Posterior vena cava (tissue), 2 donors: Measurements from ENCODE around the gene NBEA. TPM values are rescaled to one million over a fixed set of nuclear protein-coding genes. Genes with fewer than 3 reads are reported as not detected.

Experiments
- DNase-seq: peaks from one replicate; pipeline ENCODE4 v3.0.0-alpha.2; 2020; ENCODE audit warnings: low spot score
- intact Hi-C, 2 donors: fragments of 100-400 bp; cut with DNase I; formaldehyde crosslinking; loops; one replicate each; pipeline versions ENCODE4 v1.14.1 to v1.14.2; 2022 to 2023
- total RNA-seq, 2 donors: library from RNA; stranded (reverse); fragmentation: NEBNext Ultra II Directional; extraction: Animal tissue kit (Norgen Biotek cat#: 25700); gene quantifications; one replicate each; pipeline ENCODE4 v1.2.1, GENCODE V29; 2021
- donor health status: DM: yes; HTN: yes; CAD: no.
- donor health status: DM: yes; HTN: yes; CAD: no.

NBEA gene
- total RNA-seq, 2 donors from 2014 or later = 10.5 to 12.7 TPM

GRCh38 chr13:35567406-35567980, 625.4 kb downstream of the NBEA start:
- intact Hi-C loops = no loop called here
- no peak for DNase-seq

GRCh38 chr13:35573639-35574038, 631.6 kb downstream of the NBEA start:
- intact Hi-C loops = no loop called here
- no peak for DNase-seq

GRCh38 chr13:35592457-35592856, 650.4 kb downstream of the NBEA start:
- intact Hi-C loops = no loop called here
- no peak for DNase-seq

DNA sequence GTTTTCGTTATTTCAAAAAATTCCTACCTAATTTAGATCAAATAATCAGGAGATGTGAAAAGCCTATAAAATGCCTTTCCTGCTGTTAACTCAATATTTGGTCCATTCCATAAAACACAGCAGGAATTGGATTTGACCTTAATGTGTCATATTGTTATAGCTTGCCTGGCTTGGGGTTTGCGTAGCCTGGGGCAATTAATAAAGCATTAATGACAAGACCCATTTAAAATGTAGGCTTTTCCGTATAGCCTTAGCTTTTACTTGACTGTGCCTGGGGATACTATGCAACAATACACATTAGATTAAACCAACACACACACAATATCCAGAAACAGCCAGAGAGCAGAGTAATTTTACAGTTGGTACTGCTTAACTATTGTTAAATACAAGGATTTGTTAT, 651.6 kb downstream of the NBEA start:
- intact Hi-C loops = no loop called here
- DNase-seq = no peak

- no peak for DNase-seq
- intact Hi-C loops = no loop called here
These were observed 652.0 kb downstream of the NBEA start for GRCh38 chr13:35594096-35594495.

- intact Hi-C loops = no loop called here
- no peak for DNase-seq
These were observed 653.1 kb downstream of the NBEA start for GRCh38 chr13:35595181-35595580.

DNA sequence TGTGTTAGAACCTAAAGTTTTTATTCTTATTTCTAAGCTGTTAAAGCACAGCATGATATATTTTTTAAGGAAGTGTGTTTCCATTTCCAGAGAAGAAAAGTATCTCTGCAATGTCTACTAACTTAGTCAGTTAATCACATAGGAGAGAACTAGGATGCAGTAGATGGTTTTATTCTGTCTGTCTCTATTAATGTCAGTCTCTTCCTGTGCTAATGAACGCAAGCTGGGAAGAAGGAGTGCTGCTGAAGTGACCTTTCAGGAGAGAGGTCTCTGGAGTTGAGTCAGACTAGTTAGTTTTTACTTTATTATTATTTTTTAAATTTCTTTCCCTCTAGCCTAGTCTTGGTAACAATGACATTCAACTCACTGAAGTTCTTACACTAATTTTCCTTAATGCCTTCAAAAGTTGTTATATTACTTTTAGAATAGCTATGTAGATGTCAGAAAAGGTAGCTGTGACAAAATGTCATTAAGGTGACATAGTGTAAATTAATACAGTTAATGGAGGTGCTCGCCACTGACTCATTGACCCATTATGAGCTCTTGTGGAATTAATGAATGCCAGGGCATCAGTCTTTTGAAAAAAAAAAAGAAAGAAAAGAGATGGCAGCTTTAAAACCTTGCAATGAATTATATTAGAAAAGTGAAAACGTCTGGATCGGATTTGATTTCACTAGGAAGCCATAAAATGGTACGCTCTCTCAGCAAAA, 654.4 kb downstream of the NBEA start:
- intact Hi-C loops = no loop called here

GRCh38 chr13:35597451-35597850, 655.4 kb downstream of the NBEA start:
- intact Hi-C loops = no loop called here
- DNase-seq = no peak

More for the DNA sequence above, 654.4 kb downstream of the NBEA start:
- DNase-seq = no peak

- no peak for DNase-seq
- intact Hi-C loops = no loop called here
These were observed 656.2 kb downstream of the NBEA start for GRCh38 chr13:35598233-35598632.

DNA sequence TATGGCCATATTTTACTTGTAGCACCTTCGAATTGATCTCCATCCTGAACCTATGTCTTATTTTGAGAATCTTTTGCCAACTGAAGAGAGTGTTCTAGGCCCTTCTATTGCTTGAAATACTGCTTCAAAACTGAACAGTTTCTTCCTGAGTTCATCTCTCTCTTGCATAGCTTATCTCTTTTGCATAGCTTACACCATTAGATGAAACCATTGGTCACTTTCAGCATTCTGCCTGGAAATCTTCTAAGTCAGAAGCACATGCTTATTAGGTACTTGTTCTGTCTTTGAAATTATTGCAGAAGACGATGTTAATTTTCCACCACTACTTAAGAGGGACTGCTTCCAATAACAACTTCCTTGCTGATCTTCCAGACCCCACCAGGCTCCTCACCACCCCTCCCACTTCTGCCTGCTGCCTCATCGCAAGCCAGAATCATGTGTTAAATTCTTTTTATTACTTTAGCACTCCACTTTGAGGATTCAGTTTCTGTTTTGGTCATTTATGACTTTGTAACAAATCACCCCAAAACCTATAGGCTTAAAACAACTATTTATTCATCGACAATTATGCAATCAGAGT, 656.8 kb downstream of the NBEA start:
- DNase-seq = no peak
- intact Hi-C loops = no loop called here

GRCh38 chr13:35599384-35599783, 657.3 kb downstream of the NBEA start:
- intact Hi-C loops = no loop called here
- DNase-seq = no peak

DNA sequence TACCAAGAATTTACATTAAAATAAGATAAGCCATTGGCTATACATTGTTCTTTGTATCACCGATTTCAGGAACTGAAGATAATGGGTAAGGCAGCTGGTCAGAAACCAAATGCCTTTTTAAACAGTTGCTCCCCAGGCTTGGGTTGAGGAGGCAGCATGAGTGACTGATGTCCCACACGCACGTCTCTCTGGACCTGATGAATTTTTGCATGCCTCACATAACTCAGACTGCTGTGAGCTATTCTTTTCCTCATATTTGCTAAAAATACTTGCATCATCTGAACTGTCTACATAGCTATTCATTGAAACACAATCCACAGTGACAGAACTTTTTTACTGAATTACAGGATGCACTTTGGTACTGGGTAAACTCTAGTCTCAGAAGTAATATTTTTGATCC, 658.1 kb downstream of the NBEA start:
- DNase-seq = no peak
- intact Hi-C loops = no loop called here

GRCh38 chr13:35603593-35604285, 661.7 kb downstream of the NBEA start:
- no peak for DNase-seq
- intact Hi-C loops = no loop called here

- no peak for DNase-seq
- intact Hi-C loops = no loop called here
These were observed 672.6 kb downstream of the NBEA start for GRCh38 chr13:35614666-35615065.

DNA sequence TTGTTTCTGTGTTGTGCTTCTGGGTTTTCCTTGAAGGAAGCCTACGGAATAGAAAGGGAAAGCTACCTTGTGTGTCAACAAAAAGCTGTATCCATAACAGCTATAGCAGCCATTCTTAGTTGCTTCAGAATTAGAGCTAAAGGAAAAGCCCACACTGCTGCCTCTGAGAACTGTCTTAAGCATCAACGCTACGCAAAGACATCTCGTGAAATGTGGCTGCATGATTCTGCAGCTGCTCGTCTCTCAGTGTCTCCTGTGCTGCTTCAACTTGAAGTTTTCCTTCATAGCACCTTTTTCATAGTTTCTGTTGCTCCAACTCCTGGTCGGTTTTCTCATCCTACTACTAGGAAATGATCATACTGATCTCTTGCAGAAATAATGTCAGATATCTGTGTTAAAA, 675.4 kb downstream of the NBEA start:
- no peak for DNase-seq
- intact Hi-C loops = no loop called here

- intact Hi-C loops = no loop called here
- no peak for DNase-seq
These were observed 676.6 kb downstream of the NBEA start for GRCh38 chr13:35618565-35619083.

- DNase-seq = no peak
- intact Hi-C loops = no loop called here
These were observed 679.9 kb downstream of the NBEA start for GRCh38 chr13:35621989-35622388.

DNA sequence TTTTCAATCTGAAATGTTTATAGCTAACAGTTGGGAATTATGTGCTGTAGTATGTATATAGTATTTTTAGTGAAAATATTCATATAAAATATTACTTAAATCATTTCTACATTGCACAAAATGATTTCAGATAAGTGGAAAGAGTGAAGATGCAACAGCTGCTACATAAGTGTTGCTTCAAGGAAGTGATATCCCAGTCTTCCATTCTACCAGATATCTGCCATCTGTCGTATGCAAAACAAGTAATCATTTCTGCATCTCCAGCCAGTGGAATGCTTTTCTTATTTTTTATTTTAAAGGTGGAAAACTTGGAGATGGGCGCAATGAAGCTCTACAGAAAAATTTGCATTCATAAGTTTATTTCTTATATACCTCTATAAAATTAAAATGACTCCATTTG, 687.0 kb downstream of the NBEA start:
- DNase-seq = no peak

GRCh38 chr13:35630551-35631275, 688.6 kb downstream of the NBEA start:
- intact Hi-C loops = no loop called here

More for the DNA sequence above, 687.0 kb downstream of the NBEA start:
- intact Hi-C loops = no loop called here

DNA sequence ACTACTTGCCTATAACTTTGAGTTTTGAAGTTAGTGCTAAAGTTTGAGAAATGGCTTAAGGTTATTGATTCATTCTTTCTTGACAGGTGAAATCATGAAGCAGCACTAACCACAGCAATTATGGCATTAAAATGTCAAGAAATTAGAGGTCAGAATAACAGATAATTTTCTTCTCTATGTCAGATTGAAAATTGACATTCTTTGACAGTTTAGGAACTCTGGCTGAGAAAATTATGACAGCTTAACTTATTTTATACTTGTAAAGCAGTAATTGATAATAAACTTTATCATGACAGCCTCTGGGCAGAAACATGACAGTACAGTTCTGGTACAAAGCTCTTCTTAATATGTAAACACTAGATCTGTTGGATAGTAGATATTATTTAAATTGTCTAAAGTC, 689.6 kb downstream of the NBEA start:
- intact Hi-C loops = no loop called here
- no peak for DNase-seq

More at GRCh38 chr13:35630551-35631275, 688.6 kb downstream of the NBEA start:
- DNase-seq = no peak
